ENCODE data around the gene REC8. TPM values are rescaled to one million over a fixed set of nuclear protein-coding genes. Genes with fewer than 3 reads are reported as not detected.
A peak's percentile ranks its signal among the peaks of the same experiment; 100 is the strongest.

The REC8 gene
- total and polyA plus RNA-seq, 2 of the 13 experiments (the other 11 are each of a cell fraction or from before 2014, with no cell fraction given), result 3.4 to 14.7 TPM

DNA sequence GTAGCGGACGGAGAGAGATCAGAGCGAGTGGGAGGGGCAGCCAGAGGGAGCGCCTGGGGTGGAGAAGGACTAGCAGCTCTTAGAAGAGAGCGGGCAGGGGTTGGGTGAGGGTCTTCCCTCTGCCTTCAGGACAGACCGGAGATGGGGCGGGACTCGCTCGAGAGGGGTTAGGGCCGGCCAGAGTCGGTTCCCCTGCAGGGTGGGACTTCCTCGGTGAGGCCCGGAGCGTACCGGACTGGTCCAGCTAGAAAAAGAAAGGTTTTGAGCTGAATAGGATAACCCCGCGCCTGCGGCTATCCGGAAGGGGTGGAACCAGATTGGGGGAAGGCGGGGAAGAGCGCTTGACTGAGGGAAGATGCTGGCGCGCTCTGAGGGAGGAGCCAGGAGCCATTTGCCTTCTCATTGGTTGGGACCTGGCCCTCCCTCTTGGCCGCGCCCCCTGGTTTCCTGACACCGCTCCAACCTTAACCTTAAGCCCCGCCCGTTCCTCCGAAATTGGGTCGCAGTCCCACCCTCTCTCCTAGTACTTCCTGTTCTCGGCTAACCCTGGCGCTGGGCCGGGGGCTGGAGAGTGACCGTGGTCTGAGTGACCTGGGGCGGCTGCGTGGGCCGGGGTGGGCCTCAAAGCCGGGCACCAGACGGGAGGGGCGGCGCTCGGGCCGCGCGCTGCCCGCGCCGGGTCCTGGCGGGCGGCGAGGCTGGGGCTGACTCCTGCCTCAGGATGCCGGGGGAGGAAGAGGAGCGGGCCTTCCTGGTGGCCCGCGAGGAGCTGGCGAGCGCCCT is 24.7 kb upstream of the REC8 start, which contains the start of gene RNF31 (continued):
- TF ChIP-seq GATAD1 (CRISPR knock-in tag; IDR thresholded peaks at IDR 0.05) (peak; percentile 88), ZKSCAN1 (IDR thresholded peaks at IDR 0.05; ENCODE audit: low read length) (no peak), IRF2 (CRISPR knock-in tag; IDR thresholded peaks at IDR 0.05) (0 out of 2 replicates have a peak, but pooled peaks have one; percentile 71), SALL1 (CRISPR knock-in tag; IDR thresholded peaks at IDR 0.05) (no peak), TOPORS (CRISPR knock-in tag; IDR thresholded peaks at IDR 0.05) (peak; percentile 87; the same call in 1 of the 2 replicates), ZNF660 (CRISPR knock-in tag; IDR thresholded peaks at IDR 0.05; ENCODE audit: borderline replicate concordance, low read depth) (0 out of 2 replicates have a peak, but pooled peaks have one; percentile 86), TBX2 (CRISPR knock-in tag; IDR thresholded peaks at IDR 0.05; ENCODE audit: borderline replicate concordance) (peak; percentile 62), ZNF652 (CRISPR knock-in tag; IDR thresholded peaks at IDR 0.05; ENCODE audit: borderline replicate concordance, low read depth) (no peak; the same call in 1 of the 2 replicates), DR1 (CRISPR knock-in tag; IDR thresholded peaks at IDR 0.05) (peak; percentile 12; the same call in 1 of the 2 replicates), RBAK (CRISPR knock-in tag; IDR thresholded peaks at IDR 0.05) (no peak), ZFX (CRISPR knock-in tag; IDR thresholded peaks at IDR 0.05; ENCODE audit: low read depth) (peak; percentile 98), SAP130 (CRISPR knock-in tag; IDR thresholded peaks at IDR 0.05; ENCODE audit: low read depth) (peak; percentile 89), HIVEP1 (CRISPR knock-in tag; IDR thresholded peaks at IDR 0.05) (peak; percentile 58), ZNF556 (CRISPR knock-in tag; IDR thresholded peaks at IDR 0.05; ENCODE audit: borderline replicate concordance) (peak; percentile 57; the same call in 1 of the 2 replicates), U2AF2 (IDR thresholded peaks at IDR 0.05; ENCODE audit: low read depth, low read length) (no peak), FOXO1 (CRISPR knock-in tag; IDR thresholded peaks at IDR 0.05) (peak; percentile 71), HHEX (CRISPR knock-in tag; IDR thresholded peaks at IDR 0.05) (0 out of 2 replicates have a peak, but pooled peaks have one; percentile 46), PHF8 (CRISPR knock-in tag; IDR thresholded peaks at IDR 0.05) (peak; percentile 80), RXRB (CRISPR knock-in tag; IDR thresholded peaks at IDR 0.05; ENCODE audit: borderline replicate concordance) (peak; percentile 17), ZNF557 (CRISPR knock-in tag; IDR thresholded peaks at IDR 0.05) (0 out of 2 replicates have a peak, but pooled peaks have one; percentile 57), MTA3 (CRISPR knock-in tag; IDR thresholded peaks at IDR 0.05) (no peak), NR3C1 (CRISPR knock-in tag; IDR thresholded peaks at IDR 0.05) (0 out of 2 replicates have a peak, but pooled peaks have one; percentile 11)
- TF ChIP-seq, protein P1, sequence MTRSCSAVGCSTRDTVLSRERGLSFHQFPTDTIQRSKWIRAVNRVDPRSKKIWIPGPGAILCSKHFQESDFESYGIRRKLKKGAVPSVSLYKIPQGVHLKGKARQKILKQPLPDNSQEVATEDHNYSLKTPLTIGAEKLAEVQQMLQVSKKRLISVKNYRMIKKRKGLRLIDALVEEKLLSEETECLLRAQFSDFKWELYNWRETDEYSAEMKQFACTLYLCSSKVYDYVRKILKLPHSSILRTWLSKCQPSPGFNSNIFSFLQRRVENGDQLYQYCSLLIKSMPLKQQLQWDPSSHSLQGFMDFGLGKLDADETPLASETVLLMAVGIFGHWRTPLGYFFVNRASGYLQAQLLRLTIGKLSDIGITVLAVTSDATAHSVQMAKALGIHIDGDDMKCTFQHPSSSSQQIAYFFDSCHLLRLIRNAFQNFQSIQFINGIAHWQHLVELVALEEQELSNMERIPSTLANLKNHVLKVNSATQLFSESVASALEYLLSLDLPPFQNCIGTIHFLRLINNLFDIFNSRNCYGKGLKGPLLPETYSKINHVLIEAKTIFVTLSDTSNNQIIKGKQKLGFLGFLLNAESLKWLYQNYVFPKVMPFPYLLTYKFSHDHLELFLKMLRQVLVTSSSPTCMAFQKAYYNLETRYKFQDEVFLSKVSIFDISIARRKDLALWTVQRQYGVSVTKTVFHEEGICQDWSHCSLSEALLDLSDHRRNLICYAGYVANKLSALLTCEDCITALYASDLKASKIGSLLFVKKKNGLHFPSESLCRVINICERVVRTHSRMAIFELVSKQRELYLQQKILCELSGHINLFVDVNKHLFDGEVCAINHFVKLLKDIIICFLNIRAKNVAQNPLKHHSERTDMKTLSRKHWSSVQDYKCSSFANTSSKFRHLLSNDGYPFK (CRISPR knock-in tag; IDR thresholded peaks at IDR 0.05; ENCODE audit: borderline replicate concordance), result peak; percentile 52
- TF ChIP-seq, protein P2, sequence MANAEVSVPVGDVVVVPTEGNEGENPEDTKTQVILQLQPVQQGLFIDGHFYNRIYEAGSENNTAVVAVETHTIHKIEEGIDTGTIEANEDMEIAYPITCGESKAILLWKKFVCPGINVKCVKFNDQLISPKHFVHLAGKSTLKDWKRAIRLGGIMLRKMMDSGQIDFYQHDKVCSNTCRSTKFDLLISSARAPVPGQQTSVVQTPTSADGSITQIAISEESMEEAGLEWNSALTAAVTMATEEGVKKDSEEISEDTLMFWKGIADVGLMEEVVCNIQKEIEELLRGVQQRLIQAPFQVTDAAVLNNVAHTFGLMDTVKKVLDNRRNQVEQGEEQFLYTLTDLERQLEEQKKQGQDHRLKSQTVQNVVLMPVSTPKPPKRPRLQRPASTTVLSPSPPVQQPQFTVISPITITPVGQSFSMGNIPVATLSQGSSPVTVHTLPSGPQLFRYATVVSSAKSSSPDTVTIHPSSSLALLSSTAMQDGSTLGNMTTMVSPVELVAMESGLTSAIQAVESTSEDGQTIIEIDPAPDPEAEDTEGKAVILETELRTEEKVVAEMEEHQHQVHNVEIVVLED (CRISPR knock-in tag; IDR thresholded peaks at IDR 0.05; ENCODE audit: borderline replicate concordance), result no peak; the same call in 1 of the 2 replicates

All from HepG2 (cell line).